KBM-7 (cell line): ENCODE measurements around the gene GPR12.

Experiments used
- DNase-seq: peaks from one replicate; pipeline ENCODE4 v3.0.0-alpha.2; 2015
- in situ Hi-C: fragments of 300-500 bp; cut with MboI; formaldehyde crosslinking; loops from 2 replicates; pipeline ENCODE4 v1.14.3; 2020; ENCODE audit warnings: low sequenced_read_pairs, low pct_unique_long_range_greater_than_20kb, mixed read lengths

GPR12 gene, protein sequence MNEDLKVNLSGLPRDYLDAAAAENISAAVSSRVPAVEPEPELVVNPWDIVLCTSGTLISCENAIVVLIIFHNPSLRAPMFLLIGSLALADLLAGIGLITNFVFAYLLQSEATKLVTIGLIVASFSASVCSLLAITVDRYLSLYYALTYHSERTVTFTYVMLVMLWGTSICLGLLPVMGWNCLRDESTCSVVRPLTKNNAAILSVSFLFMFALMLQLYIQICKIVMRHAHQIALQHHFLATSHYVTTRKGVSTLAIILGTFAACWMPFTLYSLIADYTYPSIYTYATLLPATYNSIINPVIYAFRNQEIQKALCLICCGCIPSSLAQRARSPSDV

DNA sequence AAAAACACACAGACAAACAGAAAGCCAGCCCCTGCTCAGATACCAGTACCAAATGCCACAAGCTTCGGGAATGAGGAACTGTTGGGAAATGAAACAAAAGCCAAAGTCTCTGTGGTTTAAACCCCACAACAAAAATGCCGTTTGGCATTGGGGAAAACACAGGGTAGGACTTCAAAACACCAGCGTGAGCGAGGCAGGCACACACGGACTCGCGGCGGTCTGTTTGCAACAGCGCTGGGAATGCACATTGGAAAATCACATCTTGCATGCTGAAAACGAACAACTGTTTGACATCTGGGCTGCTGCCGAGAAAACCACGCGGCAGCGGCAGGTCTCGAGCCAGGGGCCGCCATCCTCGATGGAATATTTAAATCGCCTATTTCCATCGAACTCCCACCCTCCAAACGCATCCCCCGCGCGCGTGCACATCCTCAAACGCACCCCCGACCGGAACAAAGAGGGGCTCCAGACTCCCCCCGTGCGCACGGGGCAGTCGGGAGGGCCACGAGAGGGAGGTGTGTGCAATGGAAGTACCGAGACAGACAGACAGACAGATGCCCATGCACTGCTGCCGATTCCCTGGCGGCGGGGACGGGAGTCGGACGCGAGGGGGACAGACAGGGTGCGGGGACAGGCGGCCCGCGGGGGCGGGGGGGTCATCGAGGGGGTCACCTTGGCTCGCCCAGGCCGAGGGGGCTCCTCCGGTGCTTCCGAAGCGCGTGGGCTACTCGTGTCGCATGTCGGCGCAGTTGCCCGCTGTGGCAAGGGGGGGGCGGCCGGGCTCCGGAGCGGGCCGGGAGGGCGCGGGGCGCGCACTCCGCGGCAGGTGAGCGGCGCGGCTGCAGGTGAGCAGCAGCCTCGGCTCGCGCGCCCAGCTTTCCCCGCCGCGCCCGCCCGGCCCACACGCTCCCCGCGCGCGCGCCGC lies at the start of gene GPR12:
Gene GPR12, minus strand, starts transcription at position 880 of the 925 bp plus-strand sequence. CDS start 959 bp downstream, outside the sequence.
- in situ Hi-C loops = no loop called here
- peak; percentile 51 for DNase-seq

DNA sequence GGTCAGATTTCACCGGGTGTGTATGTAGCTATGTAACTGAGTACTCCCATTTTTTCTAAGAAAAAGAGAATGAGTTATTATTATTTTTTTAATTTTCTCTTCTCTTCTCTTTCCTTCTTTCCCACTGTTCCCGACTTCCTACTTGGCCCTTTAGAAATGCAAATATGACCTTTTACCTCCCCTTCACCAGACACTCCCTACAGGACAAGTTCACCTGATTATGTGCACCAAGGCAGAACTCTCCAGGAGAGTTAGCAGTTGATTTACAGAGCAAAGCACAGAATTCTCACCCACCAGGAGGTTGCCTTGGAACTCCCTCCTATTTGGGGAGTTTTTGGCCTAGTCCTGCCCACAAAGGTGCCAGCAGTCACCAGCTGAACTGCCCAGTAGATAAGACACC lies 49.5 kb upstream of the GPR12 start:
- in situ Hi-C loops = no loop called here
- DNase-seq = no peak

DNA sequence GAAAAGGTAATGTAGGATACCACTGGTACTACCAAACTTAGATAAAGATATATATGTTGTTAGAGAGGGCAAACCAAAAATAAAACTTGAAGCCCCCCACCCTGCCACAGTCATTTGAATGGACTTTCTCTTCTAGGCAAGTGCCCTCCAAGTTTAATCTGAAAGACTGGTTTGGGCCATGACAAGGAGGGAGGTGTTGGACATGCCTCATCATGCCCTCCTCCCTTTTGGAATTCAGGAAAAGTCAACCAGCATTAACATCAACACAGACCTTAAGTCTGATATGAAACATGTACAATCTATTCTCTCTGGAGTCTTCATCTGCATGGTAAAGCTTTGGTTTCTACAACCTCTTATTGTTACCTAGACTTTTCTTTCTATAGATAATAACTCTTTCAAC lies 46.3 kb upstream of the GPR12 start:
- in situ Hi-C loops = no loop called here
- DNase-seq = no peak

DNA sequence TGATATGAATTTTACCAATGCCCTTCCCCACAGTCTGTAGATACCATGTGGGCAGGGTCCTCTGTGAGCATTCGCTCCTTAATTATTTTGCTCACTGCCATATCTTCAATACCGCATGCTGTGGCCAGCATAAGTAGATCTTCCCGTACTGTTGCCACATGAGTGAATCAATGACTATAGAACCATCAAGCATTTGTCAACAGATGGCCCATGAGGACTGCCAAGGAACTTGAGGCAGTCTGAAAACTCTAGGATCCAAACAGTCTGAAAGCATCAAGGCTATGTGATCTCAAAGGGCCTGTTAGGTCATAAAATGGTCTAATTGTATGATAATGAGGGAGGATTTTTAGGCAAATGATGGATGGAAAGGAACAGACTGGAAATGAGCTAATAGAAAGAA lies 27.4 kb upstream of the GPR12 start:
- in situ Hi-C loops = no loop called here
- DNase-seq = no peak

DNA sequence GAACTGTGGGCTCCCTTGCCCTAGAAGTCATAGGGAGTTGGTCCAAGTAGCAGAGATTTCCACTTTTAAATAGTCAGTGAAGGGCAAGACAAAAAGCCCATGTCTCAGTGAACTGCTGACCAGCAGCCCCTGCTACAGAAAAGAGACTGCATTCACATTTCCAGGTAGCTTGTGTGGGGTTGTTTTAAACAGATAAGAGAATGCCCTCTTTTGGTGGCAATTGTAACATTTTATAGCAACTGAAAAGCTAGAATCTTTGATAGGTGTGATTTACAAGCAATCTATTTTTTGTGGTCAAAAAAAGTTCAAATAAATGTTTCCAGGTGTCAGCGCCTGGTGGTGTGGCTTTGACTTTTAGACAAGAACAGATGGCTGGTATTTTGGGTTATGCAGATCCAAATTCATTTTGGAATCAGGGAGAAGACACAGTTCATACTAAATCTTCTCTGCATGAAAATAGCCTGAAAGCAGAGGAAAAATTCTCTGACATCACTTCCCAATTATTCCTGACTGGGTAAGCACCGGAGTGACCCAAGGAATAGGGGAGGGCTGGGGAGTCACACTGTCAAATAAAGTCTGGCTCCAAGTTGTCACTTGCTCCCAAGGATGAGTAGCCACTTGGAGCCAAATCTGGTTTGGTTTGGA lies 26.2 kb upstream of the GPR12 start:
- no peak for DNase-seq
- in situ Hi-C loops = no loop called here

DNA sequence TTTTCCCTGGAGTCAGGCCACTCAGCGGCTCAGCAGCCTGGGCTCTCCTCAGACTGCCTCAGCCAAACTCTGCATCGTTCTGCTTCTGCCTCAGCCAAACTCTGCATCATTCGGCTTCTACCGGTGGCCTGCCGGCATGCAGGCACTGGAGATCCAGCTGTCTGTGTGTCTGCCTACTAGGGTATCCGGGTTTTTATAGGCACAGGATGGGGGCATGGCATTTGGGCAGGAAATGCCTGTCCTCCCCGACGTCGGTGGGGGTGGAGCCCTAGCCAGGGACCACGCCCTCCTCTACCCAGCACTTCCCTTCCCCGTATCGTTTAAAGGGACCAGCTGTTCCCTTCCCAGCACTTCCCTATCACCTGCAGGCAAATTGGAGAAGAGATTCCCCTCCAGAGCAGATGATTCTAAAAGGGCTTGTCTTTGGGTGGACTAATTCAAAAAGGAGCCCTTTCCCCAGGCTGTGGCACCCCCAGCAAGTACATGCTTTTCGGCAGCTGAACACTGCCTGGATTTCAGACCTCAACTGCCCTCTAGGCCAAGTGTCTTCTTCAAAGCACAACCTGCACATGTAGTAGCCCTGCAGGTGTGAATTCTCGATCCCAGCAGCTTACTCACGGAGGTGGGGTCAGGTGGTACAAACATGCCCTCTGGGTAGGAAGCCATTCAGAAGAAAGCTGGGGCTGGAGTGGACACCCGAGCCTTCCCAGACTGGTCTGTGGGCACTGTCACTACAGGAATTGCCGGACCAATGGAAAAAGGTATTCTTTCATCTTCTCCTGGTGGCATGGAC lies 25.4 kb upstream of the GPR12 start:
- in situ Hi-C loops = no loop called here

DNA sequence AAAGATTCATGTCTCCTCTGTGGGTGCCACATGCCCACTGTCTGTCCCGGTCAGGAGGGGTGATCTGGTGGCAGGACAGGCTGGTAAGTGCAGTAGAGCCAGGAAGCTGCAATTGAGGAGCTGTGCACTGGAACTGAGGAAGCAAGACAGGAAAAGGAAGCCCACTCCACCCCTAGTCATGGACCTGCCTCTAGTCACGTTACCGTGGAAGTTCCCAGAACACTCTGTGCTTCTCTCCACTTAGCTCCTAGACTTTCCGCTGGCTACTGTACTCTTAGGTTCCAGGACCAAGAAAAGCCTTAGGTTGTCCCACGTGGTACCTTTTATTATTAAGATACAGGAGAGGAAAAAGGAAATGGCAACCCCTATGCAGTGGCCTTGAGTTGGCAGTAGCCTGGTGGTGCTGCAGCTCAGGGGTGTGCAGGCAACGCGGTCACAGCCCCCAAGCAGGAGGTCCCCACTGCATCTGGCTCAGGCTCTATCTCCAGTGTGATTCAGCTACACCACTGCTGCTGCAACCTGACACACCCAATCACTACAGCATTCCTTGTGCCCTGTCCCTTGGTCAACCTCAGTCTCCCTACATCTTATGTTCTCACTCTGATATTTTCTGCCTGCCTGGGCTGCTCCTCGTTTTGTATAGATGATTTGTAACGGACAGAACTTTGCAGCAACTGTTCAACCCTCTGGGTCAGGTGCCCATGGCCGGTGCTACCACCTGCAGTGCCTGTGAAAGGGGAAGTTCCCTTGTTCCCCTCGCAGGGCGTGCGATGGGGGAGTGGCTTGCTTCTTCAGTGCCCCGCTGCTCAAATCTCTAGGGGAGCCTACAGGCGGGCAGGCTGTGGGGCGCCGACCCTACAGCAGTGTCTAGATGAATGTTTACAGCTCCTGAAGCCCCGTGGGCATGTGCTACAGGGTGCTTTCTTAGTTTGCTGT lies 24.4 kb upstream of the GPR12 start:
- peak; percentile 75 for DNase-seq
- in situ Hi-C loops = no loop called here

More for the DNA sequence above, 25.4 kb upstream of the GPR12 start:
- DNase-seq = peak; percentile 87

DNA sequence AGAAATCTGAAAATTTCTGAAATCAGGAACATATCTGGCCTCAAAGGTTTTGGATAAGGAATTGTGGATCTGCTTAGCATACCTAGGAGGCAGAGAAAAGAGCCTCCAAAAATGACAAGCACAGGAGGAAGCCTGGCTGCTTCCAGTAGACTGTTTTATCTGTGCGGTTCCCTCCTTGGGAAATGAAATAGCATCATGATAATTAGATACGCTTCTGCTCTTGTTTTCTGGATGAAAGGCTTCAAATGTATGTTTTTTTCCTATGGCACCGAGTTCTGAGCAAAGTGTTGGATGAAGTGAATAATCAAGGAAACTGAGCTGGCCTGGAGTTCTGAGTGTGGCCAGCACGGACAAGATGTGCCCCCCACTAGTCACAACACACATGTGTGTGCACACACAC lies 19.8 kb upstream of the GPR12 start:
- DNase-seq = no peak
- in situ Hi-C loops = no loop called here

DNA sequence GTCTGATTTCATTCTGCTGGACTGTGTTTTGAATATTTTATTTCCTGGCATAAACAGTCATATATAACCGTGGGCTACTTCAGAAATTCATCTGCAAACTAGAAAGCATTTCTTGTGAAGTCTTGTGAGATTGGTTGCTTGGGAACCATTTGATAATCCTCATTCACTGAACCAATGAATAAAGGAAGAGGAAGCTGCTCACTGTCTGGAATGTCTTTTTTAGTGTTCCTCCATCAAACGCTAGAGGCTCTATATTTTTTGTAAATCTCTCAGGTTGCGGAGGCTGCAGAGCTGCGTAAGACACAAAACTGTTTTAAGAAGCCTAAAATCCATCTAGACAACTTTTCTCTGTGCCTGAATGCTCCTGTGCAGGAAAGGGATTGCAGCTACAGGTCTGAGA lies 18.7 kb upstream of the GPR12 start:
- in situ Hi-C loops = no loop called here
- DNase-seq = no peak

DNA sequence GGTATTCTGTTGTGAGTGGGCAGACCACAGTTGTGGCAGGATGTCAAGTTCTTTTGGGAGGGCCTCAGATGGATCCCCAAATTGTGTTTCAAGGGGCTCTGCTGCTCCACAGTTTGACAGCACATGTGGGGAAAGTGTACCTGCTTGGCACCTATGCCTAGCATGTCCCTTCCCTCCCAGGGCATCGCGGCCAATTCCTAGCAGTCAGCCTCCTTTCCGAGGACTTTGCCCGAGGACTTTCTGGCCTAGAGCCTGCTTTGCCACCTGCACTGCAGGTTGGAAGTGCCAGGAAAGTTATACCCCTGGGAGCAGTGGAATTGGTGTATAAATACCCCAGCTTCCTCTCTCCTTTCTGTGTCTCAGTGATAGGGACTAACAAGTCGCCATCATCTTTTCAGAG lies 11.9 kb upstream of the GPR12 start:
- no peak for DNase-seq
- in situ Hi-C loops = no loop called here

DNA sequence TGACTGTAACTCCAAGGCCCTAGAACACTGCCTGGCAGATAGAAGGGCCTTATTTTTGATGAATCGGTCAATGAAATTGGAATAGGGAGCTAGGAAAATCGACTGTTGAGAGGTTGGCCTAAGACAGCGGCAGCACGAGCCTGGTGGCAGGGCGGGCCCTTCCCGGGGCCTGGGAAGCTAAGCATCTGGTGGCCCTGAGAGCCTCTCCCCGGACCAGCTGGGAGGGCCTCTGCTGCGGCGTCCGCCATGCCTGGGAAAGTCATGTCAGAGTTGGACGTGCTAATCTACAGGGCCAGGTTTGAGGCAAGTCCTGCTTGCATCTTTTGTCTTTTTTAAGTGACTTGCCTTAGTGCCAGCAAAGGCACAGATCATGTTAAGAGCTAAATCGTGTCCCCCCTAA lies 11.2 kb upstream of the GPR12 start:
- no peak for DNase-seq
- in situ Hi-C loops = no loop called here

DNA sequence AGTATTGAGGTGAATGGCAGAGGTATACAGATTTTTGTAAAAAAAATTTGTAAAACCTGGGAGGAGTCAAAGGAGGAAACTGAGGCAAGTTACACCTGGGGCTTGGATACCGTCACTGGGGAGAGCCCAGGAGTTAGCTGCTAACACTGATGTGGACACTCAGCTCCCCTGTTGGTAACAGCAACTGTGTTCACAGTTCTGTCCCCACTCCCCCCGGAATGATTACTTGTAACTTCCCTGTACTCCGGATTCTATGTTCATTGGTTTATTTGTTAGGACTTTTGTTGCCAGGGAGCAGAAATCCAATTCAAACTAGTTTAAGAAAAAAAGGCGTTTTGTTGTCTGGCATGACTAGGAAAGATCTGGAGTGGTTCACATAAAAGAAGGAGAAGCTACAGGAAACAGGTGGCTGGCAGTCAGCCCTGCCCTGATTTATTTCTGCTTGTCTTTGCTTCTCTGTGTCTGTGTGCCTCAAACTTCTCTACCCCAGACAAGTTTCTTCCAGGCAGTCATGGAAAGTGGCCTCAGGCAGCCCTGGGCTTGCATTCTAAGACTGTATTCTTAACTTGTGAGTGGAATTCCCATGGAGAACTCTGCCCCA lies 2.3 kb upstream of the GPR12 start:
- peak; percentile 50 for DNase-seq
- in situ Hi-C loops = no loop called here

DNA sequence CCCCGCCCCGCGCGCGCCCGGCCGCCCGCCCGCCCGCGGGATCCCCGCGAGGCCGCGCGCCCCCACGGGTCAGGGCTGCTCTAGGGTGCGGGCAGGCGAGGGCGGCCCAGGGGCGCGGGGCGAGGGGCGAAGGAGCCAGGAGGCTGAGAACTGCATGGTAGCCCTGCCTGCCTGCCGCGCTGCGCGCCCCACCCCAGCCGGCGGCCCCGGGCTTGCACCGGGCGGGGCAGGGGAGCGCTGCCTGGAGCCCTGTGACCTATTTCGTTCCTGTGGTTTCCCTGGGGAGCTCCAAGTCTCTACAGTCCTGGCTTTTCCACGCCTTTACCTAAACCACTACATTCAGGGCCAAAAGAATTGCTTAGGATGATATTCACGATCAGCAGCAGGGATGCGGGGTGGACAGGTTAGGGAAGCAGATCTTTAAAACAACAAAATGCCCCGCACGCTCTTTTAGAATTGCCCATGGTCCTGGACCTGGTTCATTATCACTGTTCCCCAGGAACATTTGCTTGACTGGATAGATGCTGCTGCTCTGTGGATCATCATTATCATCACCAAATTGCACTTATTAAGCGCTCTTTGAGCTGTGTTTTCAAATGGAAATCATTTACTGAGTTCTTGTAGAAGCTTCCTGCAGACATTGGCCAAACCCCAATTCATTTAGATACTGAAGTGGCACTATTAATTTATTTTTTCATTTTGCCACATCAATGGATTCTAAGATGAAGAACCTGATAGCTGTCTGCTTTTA lies 421 bp upstream of the GPR12 start:
- in situ Hi-C loops = no loop called here
- DNase-seq = no peak

DNA sequence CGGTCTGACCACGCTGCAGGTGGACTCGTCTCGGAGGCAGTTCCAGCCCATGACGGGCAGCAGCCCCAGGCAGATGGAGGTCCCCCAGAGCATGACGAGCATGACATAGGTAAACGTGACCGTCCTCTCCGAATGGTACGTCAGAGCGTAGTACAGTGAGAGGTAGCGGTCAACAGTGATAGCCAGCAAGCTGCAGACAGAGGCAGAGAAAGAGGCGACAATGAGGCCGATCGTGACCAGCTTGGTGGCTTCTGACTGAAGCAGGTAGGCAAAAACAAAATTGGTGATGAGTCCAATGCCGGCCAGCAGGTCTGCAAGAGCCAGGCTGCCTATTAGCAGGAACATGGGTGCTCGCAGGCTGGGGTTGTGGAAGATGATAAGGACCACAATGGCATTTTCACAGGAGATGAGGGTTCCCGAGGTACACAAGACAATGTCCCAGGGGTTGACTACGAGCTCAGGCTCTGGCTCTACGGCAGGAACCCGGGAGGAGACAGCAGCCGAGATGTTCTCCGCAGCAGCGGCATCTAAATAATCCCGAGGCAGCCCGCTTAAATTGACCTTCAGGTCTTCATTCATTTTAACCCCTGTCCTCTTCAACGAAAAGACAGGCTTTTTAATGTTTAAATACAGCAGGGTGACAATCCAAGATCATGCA lies 1.2 kb downstream of the GPR12 start:
- in situ Hi-C loops = no loop called here
- no peak for DNase-seq

DNA sequence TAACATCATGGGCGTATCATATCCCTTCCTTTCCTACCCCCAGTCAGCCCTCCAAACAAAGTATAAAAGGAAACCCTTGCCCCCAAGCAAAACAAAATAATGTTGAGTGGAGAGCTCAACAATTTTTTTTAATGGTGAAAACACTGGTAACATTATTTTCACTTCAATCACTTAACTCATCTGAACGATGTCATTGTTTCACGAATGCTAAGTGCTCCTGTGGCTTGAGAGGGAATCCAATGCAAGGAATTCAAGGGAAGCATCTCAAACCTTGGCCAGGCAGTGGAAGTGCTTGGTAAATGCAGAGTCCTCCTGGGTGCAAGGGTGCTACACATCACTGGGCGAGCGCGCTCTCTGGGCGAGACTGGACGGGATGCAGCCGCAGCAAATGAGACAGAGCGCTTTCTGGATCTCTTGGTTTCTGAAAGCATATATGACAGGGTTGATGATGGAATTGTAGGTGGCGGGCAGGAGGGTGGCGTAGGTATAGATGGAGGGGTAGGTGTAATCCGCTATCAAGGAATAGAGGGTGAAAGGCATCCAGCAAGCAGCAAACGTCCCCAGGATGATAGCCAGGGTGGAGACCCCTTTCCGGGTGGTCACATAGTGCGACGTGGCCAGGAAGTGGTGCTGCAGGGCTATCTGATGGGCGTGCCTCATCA lies 2.0 kb downstream of the GPR12 start:
- in situ Hi-C loops = no loop called here
- no peak for DNase-seq

DNA sequence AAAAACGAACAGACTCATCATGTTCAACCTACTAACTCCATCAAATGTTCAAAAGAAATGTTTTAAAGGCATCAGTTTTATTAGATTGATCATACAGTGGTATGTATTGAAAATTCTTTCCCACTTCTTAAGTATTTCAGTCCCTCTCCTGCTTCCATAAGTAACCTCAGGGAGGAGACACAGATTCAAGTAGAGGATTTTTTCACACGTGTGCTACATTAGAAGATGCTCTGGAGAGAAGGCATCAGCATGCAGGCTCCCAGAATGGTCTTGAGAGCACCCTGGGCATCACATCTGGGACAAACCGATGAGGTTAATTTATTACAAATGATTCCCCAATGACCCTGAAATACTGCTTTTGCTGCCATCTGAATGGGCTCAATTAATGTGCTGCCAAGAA lies 3.6 kb downstream of the GPR12 start:
- in situ Hi-C loops = no loop called here
- DNase-seq = no peak
